ENCODE results near the gene CXCL11. TPM values are rescaled to one million over a fixed set of nuclear protein-coding genes. Genes with fewer than 3 reads are reported as not detected.
"Not testable (repeated sequence)": the region's sequence is repeated elsewhere in the genome, so short reads cannot be mapped to it uniquely, and the experiment has no call there.

Gene CXCL11
- total RNA-seq, 1 donor from 2014 or later: 0.32 TPM

GRCh38 chr4:76049860-76050416 is 14.1 kb upstream of the CXCL11 start:
- DNase-seq (ENCODE audit: low spot score); intact Hi-C loops (cut with DNase I): not testable (repeated sequence)

DNA sequence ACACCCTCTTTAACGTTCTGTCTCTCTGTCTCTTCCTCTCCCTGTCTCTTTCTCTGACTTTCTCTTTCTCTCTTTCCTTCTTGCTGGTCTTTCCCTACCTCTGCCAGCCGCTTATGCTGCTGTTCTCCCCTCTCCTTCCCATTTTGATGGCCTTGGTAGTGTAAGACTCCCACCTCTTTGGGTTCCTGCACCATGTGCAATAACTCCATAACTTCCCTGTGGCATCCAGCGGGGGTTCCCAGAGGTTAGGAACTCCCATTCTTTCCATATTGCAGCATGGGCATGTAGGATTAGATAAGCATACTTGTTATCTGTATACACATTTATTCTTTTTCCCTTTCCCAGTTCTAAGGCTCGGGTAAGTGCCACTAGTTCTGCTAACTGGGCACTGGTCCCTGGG is 8.8 kb upstream of the CXCL11 start:
- intact Hi-C loops (cut with DNase I); DNase-seq (ENCODE audit: low spot score): not testable (repeated sequence)

GRCh38 chr4:76043306-76043705 is 7.4 kb upstream of the CXCL11 start:
- intact Hi-C loops (cut with DNase I); DNase-seq (ENCODE audit: low spot score): not testable (repeated sequence)

- DNase-seq (ENCODE audit: low spot score); intact Hi-C loops (cut with DNase I): not testable (repeated sequence)
Measured at GRCh38 chr4:76042241-76042998, 6.5 kb upstream of the CXCL11 start.

GRCh38 chr4:76036855-76037254 is 985 bp upstream of the CXCL11 start:
- no peak for DNase-seq (ENCODE audit: low spot score)
- intact Hi-C loops (cut with DNase I): no loop called here

- intact Hi-C loops (cut with DNase I): no loop called here
- DNase-seq (ENCODE audit: low spot score): no peak
Measured at GRCh38 chr4:76035141-76035540, 729 bp downstream of the CXCL11 start.

DNA sequence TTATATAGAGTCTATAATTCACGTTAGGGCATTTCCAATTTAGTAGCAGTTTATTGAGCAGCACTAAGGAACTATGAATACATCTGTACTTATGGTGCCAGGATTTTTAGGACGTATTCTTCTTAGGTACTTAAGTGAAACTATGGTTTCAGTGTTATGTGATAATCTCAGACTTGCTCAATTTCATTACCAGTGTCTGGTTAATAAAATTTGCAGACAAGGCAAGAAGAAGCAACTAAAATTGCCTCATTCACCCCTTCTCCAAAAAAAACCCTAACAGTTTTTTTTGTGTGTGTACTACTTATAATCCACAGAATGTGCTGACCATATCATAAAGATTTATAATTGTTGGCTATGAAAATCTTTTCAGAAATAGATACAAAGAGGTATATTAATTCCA is 6.6 kb downstream of the CXCL11 start:
- DNase-seq (ENCODE audit: low spot score): no peak
- intact Hi-C loops (cut with DNase I): no loop called here

GRCh38 chr4:76028350-76028765 is 7.5 kb downstream of the CXCL11 start:
- no peak for DNase-seq (ENCODE audit: low spot score)

DNA sequence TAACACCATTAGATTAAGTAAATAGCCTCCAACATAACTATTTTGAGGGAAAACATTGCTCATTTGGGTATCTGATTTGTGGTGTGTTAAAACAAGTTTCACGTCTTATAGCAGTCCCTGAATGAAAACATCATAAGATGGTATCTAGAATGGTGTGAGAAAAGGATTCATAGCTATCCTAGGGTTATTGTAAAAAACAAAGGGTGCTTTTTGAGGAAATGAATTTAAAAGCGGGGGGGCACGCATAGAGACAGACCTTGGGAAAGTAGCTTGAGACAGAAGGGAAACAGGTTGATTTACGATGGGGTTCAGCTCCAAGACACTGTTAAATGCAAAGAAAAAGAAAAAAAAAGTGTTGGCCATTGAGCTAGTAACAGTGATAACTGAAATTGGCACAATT is 11.8 kb downstream of the CXCL11 start:
- no peak for DNase-seq (ENCODE audit: low spot score)
- intact Hi-C loops (cut with DNase I): no loop called here

More at GRCh38 chr4:76028350-76028765, 7.5 kb downstream of the CXCL11 start:
- intact Hi-C loops (cut with DNase I): no loop called here

DNA sequence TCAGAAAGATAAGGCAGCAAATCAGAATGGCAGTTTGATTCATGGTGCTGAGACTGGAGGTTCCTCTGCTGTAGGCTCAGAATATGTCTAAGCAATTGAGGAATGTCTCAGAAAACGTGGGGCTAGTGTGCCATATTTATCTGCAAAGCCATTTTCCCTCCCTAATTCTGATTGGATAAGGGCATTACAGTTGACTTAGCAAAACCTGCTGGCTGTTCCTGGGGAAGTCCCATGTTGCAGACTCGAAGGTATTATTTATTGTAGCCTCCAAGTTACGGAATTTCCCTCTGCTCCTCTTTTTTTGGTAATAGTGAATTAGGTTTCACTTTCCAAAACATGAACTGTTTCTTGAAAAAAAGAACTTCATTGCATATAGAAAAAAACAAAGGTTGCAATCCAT is 12.5 kb downstream of the CXCL11 start, which contains the start of gene CXCL10:
Gene CXCL10, minus strand, starts transcription at position 109 of the 400 bp plus-strand sequence. Its CDS starts 66 bp downstream, at position 43.
- intact Hi-C loops (cut with DNase I): no loop called here
- no peak for DNase-seq (ENCODE audit: low spot score)

DNA sequence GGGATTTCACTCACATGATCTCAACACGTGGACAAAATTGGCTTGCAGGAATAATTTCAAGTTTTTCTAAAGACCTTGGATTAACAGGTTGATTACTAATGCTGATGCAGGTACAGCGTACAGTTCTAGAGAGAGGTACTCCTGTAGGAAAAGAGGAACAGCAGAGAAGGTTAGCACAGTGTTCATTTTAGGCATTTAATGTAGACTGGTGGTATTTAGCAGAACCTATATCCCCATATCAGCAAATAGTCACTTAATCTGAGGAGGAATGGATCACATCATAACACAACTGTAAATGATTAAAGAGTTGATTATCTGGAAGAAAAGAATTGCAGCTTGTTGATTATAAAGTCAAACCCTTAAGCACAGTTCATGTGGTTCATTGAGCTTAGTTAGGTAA is 13.2 kb downstream of the CXCL11 start:
- DNase-seq (ENCODE audit: low spot score): no peak
- intact Hi-C loops (cut with DNase I): no loop called here

DNA sequence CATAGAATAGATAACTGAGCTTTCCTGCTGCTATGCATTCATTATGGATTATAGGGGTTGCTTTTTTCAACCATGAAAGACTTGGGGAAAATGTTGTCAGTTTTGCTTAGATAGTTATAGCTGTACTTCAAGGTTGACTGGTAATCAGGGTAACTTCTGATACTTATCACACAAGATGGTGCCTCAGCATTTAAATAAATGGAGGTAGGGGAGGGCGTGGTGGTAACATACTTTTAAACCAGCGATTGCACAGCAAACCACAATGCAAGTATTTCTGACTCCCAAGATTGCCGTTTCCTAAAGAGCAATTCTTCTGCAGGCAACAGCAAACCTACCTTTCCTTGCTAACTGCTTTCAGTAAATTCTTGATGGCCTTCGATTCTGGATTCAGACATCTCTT is 13.8 kb downstream of the CXCL11 start:
- intact Hi-C loops (cut with DNase I): no loop called here
- DNase-seq (ENCODE audit: low spot score): no peak

GRCh38 chr4:76017056-76017686 is 18.7 kb downstream of the CXCL11 start:
- intact Hi-C loops (cut with DNase I): no loop called here
- DNase-seq (ENCODE audit: low spot score): no peak

DNA sequence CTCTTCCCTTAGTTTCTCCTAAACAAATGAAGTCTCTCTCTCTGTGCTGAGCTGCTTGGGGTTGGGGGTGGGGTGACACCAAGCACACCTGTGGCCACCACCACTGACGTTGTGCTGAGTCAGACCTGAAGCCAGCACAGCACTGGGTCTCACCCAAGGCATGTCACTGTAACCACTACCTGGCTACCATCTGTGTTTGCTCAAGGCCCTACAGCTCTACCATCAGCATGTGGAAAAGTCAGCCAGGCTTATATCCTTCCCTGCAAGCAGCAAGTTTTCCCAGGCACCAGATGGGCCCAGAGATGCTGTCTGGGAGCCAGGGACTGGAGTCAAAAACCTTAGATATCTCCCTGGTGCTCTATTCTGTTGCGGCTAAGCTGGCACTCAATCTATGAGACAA is 19.5 kb downstream of the CXCL11 start:
- no peak for DNase-seq (ENCODE audit: low spot score)
- intact Hi-C loops (cut with DNase I): no loop called here

DNA sequence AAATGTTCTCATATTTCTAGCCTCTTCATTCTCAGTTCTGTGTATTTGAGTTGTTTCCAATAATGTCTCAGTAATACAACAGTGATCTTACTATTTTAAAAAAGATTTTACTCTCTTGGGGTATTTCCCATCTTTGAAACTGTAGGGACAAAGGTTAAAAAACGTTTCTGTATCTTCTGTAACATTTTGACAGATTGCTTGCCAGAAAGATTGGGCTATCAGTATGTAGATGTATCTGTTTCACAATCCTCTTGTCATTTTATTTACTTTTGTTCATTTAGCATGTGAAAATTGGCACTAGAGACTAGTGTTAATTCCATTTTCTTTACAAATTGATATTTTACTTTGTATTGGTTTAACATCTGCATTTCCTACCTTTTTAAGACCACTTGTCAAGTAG is 22.3 kb downstream of the CXCL11 start:
- DNase-seq (ENCODE audit: low spot score): no peak
- intact Hi-C loops (cut with DNase I): no loop called here

DNA sequence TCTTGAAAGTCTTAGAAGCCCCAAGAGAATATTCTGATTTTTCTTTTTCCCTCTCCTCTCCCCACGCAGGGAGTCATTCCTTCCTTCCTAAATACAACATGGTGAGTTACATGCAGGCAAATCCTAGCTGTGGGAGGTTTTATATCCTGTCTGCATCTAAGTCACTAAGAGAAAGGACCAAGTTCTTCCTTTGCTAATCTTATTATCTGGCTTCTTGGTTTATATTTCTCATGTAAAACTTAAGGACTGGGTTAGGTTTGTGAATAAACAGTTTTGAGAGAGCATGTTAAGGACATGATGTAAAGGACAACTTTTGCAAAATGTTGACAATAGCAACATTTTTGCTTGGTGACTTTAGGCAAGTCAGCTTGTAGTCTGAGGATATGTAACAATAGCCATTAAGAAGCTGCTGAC is 23.5 kb downstream of the CXCL11 start:
- DNase-seq (ENCODE audit: low spot score): no peak
- intact Hi-C loops (cut with DNase I): no loop called here

DNA sequence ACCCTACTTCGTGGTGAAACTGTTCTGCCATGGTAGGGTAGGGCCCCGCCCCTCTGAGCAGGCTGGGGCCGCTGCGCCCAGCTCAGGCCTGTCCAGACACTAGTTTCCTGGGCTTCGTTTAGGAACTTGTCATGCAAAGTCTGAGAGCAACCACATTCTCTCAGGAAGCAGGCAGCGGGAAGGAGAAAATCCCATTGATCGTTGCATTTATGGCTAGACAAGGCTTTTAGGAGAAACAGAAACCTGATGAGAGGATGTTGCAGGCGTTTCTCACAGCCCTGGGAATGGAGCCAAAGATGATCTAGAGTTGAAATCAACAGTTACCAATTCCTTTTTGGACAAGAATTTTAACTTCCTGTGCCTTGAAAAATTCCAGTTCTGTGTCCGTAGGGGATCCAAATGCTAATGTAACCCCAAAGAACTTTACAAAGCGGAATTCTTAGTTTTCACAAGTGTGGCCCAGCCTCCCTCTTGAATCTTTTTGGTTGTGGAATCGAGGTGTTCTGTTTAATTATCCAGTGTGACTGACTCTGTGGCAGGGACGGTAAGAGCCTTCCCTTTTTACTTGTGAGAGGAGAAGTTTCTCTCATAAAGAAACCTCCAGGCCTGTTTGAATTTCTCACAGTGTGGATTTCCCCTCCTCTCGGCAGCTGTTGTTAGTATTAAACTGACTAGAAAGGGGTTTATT is 24.0 kb downstream of the CXCL11 start:
- intact Hi-C loops (cut with DNase I): no loop called here
- DNase-seq (ENCODE audit: low spot score): no peak

DNA sequence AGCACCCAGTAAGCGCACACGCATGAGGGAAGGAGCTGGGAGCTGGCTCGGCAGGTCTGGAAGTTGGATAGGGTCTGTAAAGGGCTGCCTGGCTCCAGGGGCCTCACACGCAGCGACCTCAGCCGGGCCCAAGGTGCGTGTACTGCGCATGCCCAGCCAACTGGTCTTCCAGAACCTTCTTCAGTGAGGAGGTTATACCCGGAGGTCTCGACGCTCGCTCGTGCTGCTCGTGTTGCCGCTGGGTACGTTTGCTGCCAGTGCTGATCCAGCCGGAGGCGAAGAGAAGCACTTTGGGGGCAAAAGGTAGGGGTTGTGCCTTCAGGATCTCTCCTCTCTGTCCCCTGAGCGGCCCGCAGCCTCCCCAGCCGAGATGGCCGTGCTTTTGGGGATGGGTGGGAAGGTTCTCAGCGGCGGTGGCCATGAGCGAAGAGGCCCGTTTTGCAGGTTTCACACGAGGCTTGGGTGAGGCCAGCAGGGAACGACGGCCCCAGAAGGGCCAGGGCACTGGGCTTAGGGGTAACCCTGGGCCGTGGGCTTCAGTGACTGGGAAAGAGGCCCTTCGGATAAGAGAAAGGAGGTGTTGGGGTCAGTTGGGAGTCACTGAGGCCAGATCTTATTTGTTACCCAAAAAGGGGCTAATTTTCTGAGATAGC is 24.7 kb downstream of the CXCL11 start:
- intact Hi-C loops (cut with DNase I): no loop called here
- no peak for DNase-seq (ENCODE audit: low spot score)

DNA sequence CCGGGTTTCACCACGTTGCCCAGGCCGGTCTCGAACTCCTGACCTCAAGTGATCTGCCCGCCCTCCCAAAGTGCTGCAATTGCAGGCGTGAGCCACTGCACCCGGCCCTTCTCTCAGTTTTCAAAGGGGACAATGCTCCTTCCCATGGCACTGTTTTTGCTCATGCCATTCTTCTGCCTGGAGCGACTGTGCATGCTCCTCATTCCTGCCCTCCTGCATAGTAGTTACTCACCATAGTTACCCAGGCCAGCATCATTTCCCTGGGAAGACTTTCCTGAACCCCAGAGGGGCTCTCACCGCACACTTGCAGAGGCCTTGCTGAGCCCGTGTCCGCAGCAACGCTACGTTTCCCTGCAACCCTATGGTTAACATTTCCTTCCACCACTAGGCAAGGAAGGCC is 25.3 kb downstream of the CXCL11 start:
- intact Hi-C loops (cut with DNase I): no loop called here
- DNase-seq (ENCODE audit: low spot score): no peak

DNA sequence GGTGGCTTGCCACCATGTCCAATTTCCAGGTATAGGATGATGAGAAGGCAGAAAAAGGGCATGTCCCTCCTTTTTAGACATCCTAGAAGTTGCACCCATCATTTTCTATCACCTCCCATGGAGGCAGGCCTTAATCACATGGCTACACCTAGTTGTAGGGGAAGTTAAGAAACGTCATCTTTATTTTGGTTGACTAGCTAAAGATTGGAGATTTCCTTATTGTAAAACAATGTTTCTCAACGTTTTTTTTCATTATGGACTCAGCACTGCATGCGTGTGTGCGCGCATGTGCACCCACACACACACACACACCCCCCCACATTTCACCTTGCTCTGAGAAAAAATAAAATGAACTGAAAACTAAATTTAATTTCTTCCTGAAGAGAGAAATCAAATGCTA is 26.6 kb downstream of the CXCL11 start:
- intact Hi-C loops (cut with DNase I): no loop called here
- DNase-seq (ENCODE audit: low spot score): no peak
